ENCODE results near the gene BLMH. TPM values are rescaled to one million over a fixed set of nuclear protein-coding genes. Genes with fewer than 3 reads are reported as not detected.
A peak's percentile ranks its signal among the peaks of the same experiment; 100 is the strongest.
"Not testable (repeated sequence)": the region's sequence is repeated elsewhere in the genome, so short reads cannot be mapped to it uniquely, and the experiment has no call there.

Gene BLMH
- total RNA-seq, 3 donors from 2014 or later, result 20.5 to 29.4 (median 21.3) TPM

DNA sequence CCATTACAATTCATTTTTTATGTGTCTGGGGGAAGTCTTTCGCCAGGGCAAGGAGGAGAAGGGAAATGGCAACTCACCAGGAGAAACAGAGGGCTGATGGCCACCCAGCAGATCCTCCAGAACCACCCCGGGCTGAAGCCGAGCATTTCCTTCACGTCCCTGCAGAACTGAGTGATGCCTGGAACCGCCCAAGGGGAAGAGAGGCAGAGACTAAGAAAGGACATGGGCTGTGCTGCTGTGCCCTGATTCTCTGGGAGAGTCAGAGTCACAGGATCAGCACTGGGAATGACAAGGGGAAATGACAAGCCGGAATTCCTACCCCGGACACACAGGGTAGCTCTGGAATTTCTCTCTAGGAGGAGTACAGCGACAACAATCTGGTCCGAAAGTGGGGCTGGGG is 84.1 kb downstream of the BLMH start:
- H3K27ac ChIP-seq, result no peak overlapping the region
- intact Hi-C loops (cut with DNase I; ENCODE audit: low total_unique reads), result loop anchor here (10.0 kb wide), 1 partner anchor 1773 kb away; no protein-coding TSS in a partner anchor

DNA sequence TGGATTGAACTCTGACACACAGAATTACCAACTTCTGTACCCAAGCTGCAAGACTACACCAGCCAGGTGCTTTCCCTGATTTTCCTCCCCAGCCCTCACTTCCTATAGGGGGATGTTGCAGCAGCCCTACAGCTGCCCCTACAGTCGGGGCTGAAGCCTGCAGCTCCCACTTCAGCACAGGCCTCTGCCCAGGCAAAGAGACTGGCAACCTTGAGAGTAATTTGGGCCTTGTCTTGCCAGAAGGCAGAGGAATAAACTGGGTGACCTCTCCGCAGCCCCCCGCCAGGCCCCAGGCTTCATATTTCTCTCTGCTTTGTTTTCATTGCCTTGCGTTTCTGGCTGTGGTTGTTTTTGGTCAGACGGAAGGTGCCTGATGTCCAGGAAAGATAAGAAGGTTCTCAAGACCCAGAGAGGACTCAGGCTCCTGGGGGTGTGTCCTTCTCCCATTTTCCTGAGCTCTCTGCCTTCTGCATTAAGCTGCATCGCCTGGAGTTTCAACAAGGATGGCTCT is 88.2 kb downstream of the BLMH start:
- Histone ChIP-seq H3K4me3 (no peak overlapping the region), H3K9me3 (no peaks in the 10 kb centered on the region), H3K36me3 (no peaks in the 10 kb centered on the region), H3K4me1 (no peaks in the 10 kb centered on the region), H3K27ac (no peak overlapping the region), H3K27me3 (peaks cover 0 to 6% of the 10 kb centered on the region in 2 donors)
- TF ChIP-seq, protein P1, sequence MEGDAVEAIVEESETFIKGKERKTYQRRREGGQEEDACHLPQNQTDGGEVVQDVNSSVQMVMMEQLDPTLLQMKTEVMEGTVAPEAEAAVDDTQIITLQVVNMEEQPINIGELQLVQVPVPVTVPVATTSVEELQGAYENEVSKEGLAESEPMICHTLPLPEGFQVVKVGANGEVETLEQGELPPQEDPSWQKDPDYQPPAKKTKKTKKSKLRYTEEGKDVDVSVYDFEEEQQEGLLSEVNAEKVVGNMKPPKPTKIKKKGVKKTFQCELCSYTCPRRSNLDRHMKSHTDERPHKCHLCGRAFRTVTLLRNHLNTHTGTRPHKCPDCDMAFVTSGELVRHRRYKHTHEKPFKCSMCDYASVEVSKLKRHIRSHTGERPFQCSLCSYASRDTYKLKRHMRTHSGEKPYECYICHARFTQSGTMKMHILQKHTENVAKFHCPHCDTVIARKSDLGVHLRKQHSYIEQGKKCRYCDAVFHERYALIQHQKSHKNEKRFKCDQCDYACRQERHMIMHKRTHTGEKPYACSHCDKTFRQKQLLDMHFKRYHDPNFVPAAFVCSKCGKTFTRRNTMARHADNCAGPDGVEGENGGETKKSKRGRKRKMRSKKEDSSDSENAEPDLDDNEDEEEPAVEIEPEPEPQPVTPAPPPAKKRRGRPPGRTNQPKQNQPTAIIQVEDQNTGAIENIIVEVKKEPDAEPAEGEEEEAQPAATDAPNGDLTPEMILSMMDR (IDR thresholded peaks at IDR 0.05), result no peak
- TF ChIP-seq POLR2AphosphoS5 (IDR thresholded peaks at IDR 0.05), result no peak
- TF ChIP-seq POLR2A (IDR thresholded peaks at IDR 0.05), result no peak
- intact Hi-C loops (cut with DNase I; ENCODE audit: low total_unique reads), result loop anchor here (10.0 kb wide), 1 partner anchor 1769 kb away; no protein-coding TSS in a partner anchor
- peak in 1 of 2 donors; percentile 8 for DNase-seq (ENCODE audit: low spot score in 2 of 2)

More for the DNA sequence above, 84.1 kb downstream of the BLMH start:
- Histone ChIP-seq H3K9me3 (no peaks in the 10 kb centered on the region), H3K27me3 (peaks cover 0 to 4% of the 10 kb centered on the region in 2 donors), H3K4me3 (no peak overlapping the region), H3K36me3 (no peaks in the 10 kb centered on the region), H3K4me1 (no peaks in the 10 kb centered on the region)
- TF ChIP-seq, protein P1 (IDR thresholded peaks at IDR 0.05), result no peak
- TF ChIP-seq POLR2A (IDR thresholded peaks at IDR 0.05), result no peak
- no peak for TF ChIP-seq POLR2AphosphoS5 (IDR thresholded peaks at IDR 0.05)
- DNase-seq (ENCODE audit: low spot score in 2 of 2), result no peak

DNA sequence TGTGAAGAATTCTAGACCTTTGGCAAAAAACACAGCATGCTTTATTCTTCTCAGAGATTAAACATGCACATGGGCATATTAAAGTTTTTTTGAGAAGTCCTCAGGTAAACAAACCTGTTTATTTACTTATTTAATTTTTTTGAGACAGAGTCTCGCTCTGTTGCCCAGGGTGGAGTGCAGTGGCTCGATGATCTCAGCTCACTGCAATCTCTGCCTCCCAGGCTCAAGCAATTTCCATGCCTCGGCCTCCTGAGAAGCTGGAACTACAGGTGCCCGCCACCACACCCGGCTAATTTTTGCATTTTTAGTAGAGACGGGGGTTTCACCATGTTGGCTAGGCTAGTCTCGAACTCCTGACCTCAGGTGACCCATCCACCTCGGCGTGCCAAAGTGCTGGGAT is 91.1 kb downstream of the BLMH start:
- H3K4me1 ChIP-seq, H3K27me3 ChIP-seq, H3K4me3 ChIP-seq, H3K27ac ChIP-seq, H3K9me3 ChIP-seq, H3K36me3 ChIP-seq: not testable (repeated sequence)
- peak in 1 of 2 donors; percentile 9 for DNase-seq (ENCODE audit: low spot score in 2 of 2)
- intact Hi-C loops (cut with DNase I; ENCODE audit: low total_unique reads), result loop anchor here (10.0 kb wide), 1 partner anchor 1766 kb away; no protein-coding TSS in a partner anchor

DNA sequence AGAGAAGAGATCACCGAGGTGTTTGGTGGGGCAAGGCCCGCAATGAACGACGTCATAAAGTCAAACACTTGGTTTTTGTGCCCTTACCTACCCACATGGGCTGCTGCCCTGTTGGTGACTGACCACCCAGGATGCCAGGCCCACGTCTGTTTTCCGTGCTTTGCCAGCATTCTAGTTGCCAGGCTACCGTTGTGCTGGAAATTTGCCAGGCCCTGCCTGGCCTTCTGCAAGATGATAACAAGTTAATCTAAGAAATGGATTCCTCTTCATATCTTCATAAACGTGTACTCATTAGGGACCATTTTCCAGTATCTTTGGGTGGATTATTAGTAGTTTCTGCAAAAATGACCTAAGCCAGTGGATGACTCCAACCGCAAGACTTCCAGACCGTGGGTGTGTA is 91.6 kb downstream of the BLMH start:
- intact Hi-C loops (cut with DNase I; ENCODE audit: low total_unique reads), result loop anchor here (10.0 kb wide), 1 partner anchor 1765 kb away; no protein-coding TSS in a partner anchor
- Histone ChIP-seq H3K4me3 (no peak overlapping the region), H3K4me1 (no peaks in the 10 kb centered on the region), H3K27ac (no peak overlapping the region), H3K9me3 (no peaks in the 10 kb centered on the region), H3K36me3 (no peaks in the 10 kb centered on the region), H3K27me3 (peaks cover 0 to 6% of the 10 kb centered on the region in 2 donors)
- DNase-seq (ENCODE audit: low spot score in 2 of 2), result peak in 1 of 2 donors; percentile 3
- TF ChIP-seq, protein P1 (IDR thresholded peaks at IDR 0.05), result no peak
- TF ChIP-seq POLR2AphosphoS5 (IDR thresholded peaks at IDR 0.05), result no peak
- TF ChIP-seq POLR2A (IDR thresholded peaks at IDR 0.05), result no peak

DNA sequence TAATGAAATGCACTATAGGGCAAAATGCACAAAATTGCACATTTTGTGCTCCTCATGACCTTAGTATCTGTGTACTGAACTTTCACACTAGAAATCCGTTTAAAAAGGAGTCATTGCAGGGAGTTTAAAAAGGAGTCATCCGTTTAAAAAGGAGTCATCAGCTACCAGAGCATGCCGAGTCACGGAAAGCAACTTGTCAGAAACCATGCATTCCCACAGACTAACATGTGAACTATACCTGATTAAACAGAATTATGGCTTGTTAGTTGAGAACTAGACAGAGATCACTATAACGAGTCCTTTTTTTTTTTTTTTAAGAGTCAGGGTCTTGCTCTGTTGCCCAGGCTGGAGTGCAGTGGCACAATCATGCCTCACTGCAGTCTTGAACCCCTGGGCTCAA is 92.1 kb downstream of the BLMH start:
- intact Hi-C loops (cut with DNase I; ENCODE audit: low total_unique reads), result no loop called here
- no peaks in the 10 kb centered on the region for H3K36me3 ChIP-seq

More for the DNA sequence above, 92.1 kb downstream of the BLMH start:
- DNase-seq (ENCODE audit: low spot score in 2 of 2), result peak in 1 of 2 donors; percentile 4
- no peaks in the 10 kb centered on the region for H3K9me3 ChIP-seq
- H3K4me3 ChIP-seq, result no peak overlapping the region
- H3K27ac ChIP-seq, result no peak overlapping the region
- peaks cover 0 to 6% of the 10 kb centered on the region in 2 donors for H3K27me3 ChIP-seq
- H3K4me1 ChIP-seq, result no peaks in the 10 kb centered on the region
- TF ChIP-seq POLR2AphosphoS5 (IDR thresholded peaks at IDR 0.05) (no peak), POLR2A (IDR thresholded peaks at IDR 0.05) (no peak)
- TF ChIP-seq, protein P1 (IDR thresholded peaks at IDR 0.05), result no peak

Other genes with a start within 250 kb of the BLMH start
- 10 to 100 TPM; 26.6 to 37.0 (median 29.4) TPM for gene NSRP1, start 175.1 kb downstream of the BLMH start, total RNA-seq
- 1 to 10 TPM in 1 of 3 donors, under 1 TPM in 2; under 0.01 to 1.6 (median 0.29) TPM for gene SLC6A4, start 56.2 kb downstream of the BLMH start, total RNA-seq
- gene TMIGD1, start 42.1 kb upstream of the BLMH start, total RNA-seq, result 1 to 10 TPM in 1 of 3 donors, not detected in 2; 1.6 TPM
- 100 to 1,000 TPM in 1 of 3 donors, 10 to 100 TPM in 2; 74.1 to 110 (median 87.7) TPM for gene CPD, start 87.0 kb upstream of the BLMH start, total RNA-seq
- 10 to 100 TPM; 32.1 to 70.8 (median 45.8) TPM for gene GOSR1, start 185.5 kb upstream of the BLMH start, total RNA-seq